K562 (cell line): ENCODE measurements around the gene TIMM17A. TPM values are rescaled to one million over a fixed set of nuclear protein-coding genes. Genes with fewer than 3 reads are reported as not detected.

Experiments
- ATAC-seq: fragments of 200-7000 bp; cut with Tn5 transposase; 3 replicates; pipeline ENCODE4 v1.9.1; 2020; ENCODE audit warnings: moderate library complexity
- BruUV-seq: library from RNA; stranded (reverse); fragments of 400-500 nt; replicated peaks from 2 replicates; lab custom pipeline; 2021; lab: Mats Ljungman, UMichigan
- CTCF ChIA-PET: fragments of 300-600 bp; formaldehyde crosslinking; extraction: SDS; loops from one replicate; lab custom pipeline; 2021; ENCODE audit warnings: low intra/inter-chr PET ratio; lab: Yijun Ruan, JAX
- POLR2A ChIA-PET: fragments of 300-600, 350-650 bp; sonication (Branson Sonifier 250); formaldehyde crosslinking; extraction: SDS; loops from one replicate; lab custom pipeline; 2021; ENCODE audit warnings: antibody characterized with exemption, inconsistent platforms; lab: Yijun Ruan, JAX
- DNase-seq, 4 experiments: peaks; one replicate each; pipeline versions ENCODE4 v3.0.0 to v3.0.0-alpha.2; 2011 to 2018; ENCODE audit warnings: low spot score in 3 of 4, mixed read lengths in 3 of 4; ENCODE audit errors: extremely low read depth in 1 of 4
- FAIRE-seq: peaks from 2 replicates; lab custom pipeline; 2011; peaks lifted over from hg19 to GRCh38; lab: Jason Lieb, UNC
- H2AFZ ChIP-seq: 2 replicates; pipeline ENCODE4 v1.6.0; 2011; ENCODE audit warnings: low read depth, low read length, control low read depth, inconsistent platforms
- H3K27ac ChIP-seq: fragments of 200-600 bp; 3 replicates; pipeline ENCODE4 v1.8.0; 2011; ENCODE audit warnings: low read depth, mild to moderate bottlenecking, control low read depth, inconsistent platforms, low read length, moderate library complexity, mixed read lengths; ENCODE audit errors: extremely low read depth
- H3K27me3 ChIP-seq, 2 experiments: fragments of 300-600 bp in 1 of 2; 2 replicates in 1 of 2; 3 replicates in 1 of 2; pipeline versions ENCODE4 v1.6.0 to v1.8.0; 2011; ENCODE audit warnings: inconsistent platforms in 2 of 2, low read length in 2 of 2, mild to moderate bottlenecking in 1 of 2, mixed read lengths in 1 of 2, moderate library complexity in 1 of 2; ENCODE audit not compliant: control insufficient read depth in 2 of 2, insufficient read depth in 2 of 2
- H3K36me3 ChIP-seq: fragments of 300-600 bp; 3 replicates; pipeline ENCODE4 v1.8.0; 2011; ENCODE audit warnings: mild to moderate bottlenecking, low read length, inconsistent platforms; ENCODE audit not compliant: control insufficient read depth, insufficient read depth
- H3K4me1 ChIP-seq, 2 experiments: fragments of 200-600 bp in 1 of 2; replicated peaks in 1 of 2; 2 replicates in 1 of 2; 3 replicates in 1 of 2; pipeline versions ENCODE4 v1.5.1 to v1.8.0; 2011; ENCODE audit warnings: inconsistent platforms in 2 of 2, low read length in 2 of 2, mild to moderate bottlenecking in 1 of 2, mixed read lengths in 1 of 2, moderate library complexity in 1 of 2; ENCODE audit not compliant: control insufficient read depth in 2 of 2, insufficient read depth in 2 of 2
- H3K4me2 ChIP-seq: 2 replicates; pipeline ENCODE4 v1.6.1; 2011; ENCODE audit warnings: low read length, control low read depth, inconsistent platforms, mixed read lengths; ENCODE audit not compliant: insufficient read depth
- H3K4me3 ChIP-seq: fragments of 200-600 bp; sonication (generic), shearing (Covaris generic); 2 replicates; pipeline ENCODE4 v1.5.1; 2016; ENCODE audit warnings: control low read depth, inconsistent platforms
- H3K79me2 ChIP-seq: fragments of 200-600 bp; 3 replicates; pipeline ENCODE4 v1.8.0; 2011; ENCODE audit warnings: low read length, inconsistent platforms; ENCODE audit not compliant: control insufficient read depth, insufficient read depth
- H3K9ac ChIP-seq, 2 experiments: 2 replicates each; pipeline versions ENCODE4 v1.6.0 to v1.6.1; 2011; ENCODE audit warnings: low read depth in 2 of 2, low read length in 2 of 2, control low read depth in 1 of 2, inconsistent platforms in 1 of 2, mild to moderate bottlenecking in 1 of 2, mixed read lengths in 1 of 2; ENCODE audit not compliant: insufficient read depth in 1 of 2
- H3K9me1 ChIP-seq: one replicate; pipeline ENCODE4 v1.6.0; 2011; ENCODE audit warnings: inconsistent platforms, mild to moderate bottlenecking, low read length, moderate library complexity; ENCODE audit not compliant: control insufficient read depth, insufficient read depth
- H3K9me3 ChIP-seq: replicated peaks from 2 replicates; pipeline ENCODE4 v1.5.1; 2011; ENCODE audit warnings: low read depth, low read length, inconsistent platforms; ENCODE audit not compliant: control insufficient read depth, insufficient read depth
- H4K20me1 ChIP-seq: replicated peaks from 2 replicates; pipeline ENCODE4 v1.6.1; 2011; ENCODE audit warnings: low read length, inconsistent platforms, mixed read lengths; ENCODE audit not compliant: control insufficient read depth, insufficient read depth
- ARHGAP35 ChIP-seq: fragments of 450-650 bp; IDR thresholded peaks from 2 replicates; pipeline ENCODE4 v1.6.1; 2018; ENCODE audit not compliant: partially characterized antibody
- BRD9 ChIP-seq: fragments of 450-650 bp; IDR thresholded peaks from 2 replicates; pipeline ENCODE4 v1.6.1; 2018; ENCODE audit warnings: low read depth; ENCODE audit not compliant: partially characterized antibody
- CBFB ChIP-seq: sonication (generic); formaldehyde crosslinking; IDR thresholded peaks from 2 replicates; pipeline ENCODE4 v1.4.0; 2020; ENCODE audit warnings: mild to moderate bottlenecking, missing genetic modification reagents
- DDX20 ChIP-seq: fragments of 450-650 bp; IDR thresholded peaks from 2 replicates; pipeline ENCODE4 v1.6.1; 2016; ENCODE audit warnings: missing genetic modification characterization, low read depth, mild to moderate bottlenecking, missing compliant biosample characterization, moderate library complexity
- GTF2A2 ChIP-seq: IDR thresholded peaks from 2 replicates; pipeline ENCODE4 v1.6.1; 2016; ENCODE audit warnings: mild to moderate bottlenecking, missing genetic modification characterization, missing compliant biosample characterization
- HEY1 ChIP-seq: fragments of 250-450 bp; sonication (Bioruptor Pico); IDR thresholded peaks from 2 replicates; pipeline ENCODE4 v1.5.0; 2020; ENCODE audit warnings: mild to moderate bottlenecking, moderate library complexity, borderline replicate concordance
- HMBOX1 ChIP-seq: sonication (generic); IDR thresholded peaks from 2 replicates; pipeline ENCODE4 v1.6.1; 2016
- HNRNPLL ChIP-seq: fragments of 200-400 bp; formaldehyde crosslinking; IDR thresholded peaks from 2 replicates; pipeline ENCODE4 v1.6.1; 2017; ENCODE audit warnings: low read length, low read depth, mild to moderate bottlenecking; ENCODE audit not compliant: poor library complexity, severe bottlenecking
- IFI16 ChIP-seq: fragments of 250-450 bp; sonication (Bioruptor Pico); IDR thresholded peaks from 2 replicates; pipeline ENCODE4 v2.1.2; 2022; ENCODE audit warnings: mild to moderate bottlenecking, inconsistent platforms
- NFRKB ChIP-seq: fragments of 450-650 bp; IDR thresholded peaks from 2 replicates; pipeline ENCODE4 v1.6.1; 2016; ENCODE audit warnings: low read depth
- PBX2 ChIP-seq, 2 experiments: IDR thresholded peaks in 1 of 2; conservative IDR thresholded peaks in 1 of 2; 2 replicates each; pipeline ENCODE4 v1.6.1; 2016; ENCODE audit warnings: low read depth in 2 of 2, mild to moderate bottlenecking in 1 of 2, missing compliant biosample characterization in 1 of 2, missing genetic modification characterization in 1 of 2, moderate library complexity in 1 of 2
- SPI1 ChIP-seq: IDR thresholded peaks from 2 replicates; pipeline ENCODE4 v1.6.1; 2011; ENCODE audit warnings: low read depth, low read length, control low read depth, borderline replicate concordance
- STAT5B ChIP-seq: fragments of 250-450 bp; sonication (Bioruptor Pico); IDR thresholded peaks from 2 replicates; pipeline ENCODE4 v1.8.0; 2021; ENCODE audit warnings: mild to moderate bottlenecking, inconsistent platforms
- TARDBP ChIP-seq: fragments of 450-650 bp; IDR thresholded peaks from 2 replicates; pipeline ENCODE4 v1.6.1; 2016
- ZBTB5 ChIP-seq: fragments of 450-650 bp; IDR thresholded peaks from 2 replicates; pipeline ENCODE4 v1.6.1; 2017; ENCODE audit warnings: antibody characterized with exemption
- ZNF23 ChIP-seq: fragments of 250-450 bp; sonication (Bioruptor Pico); IDR thresholded peaks from 2 replicates; pipeline ENCODE4 v1.4.0; 2020; ENCODE audit warnings: mild to moderate bottlenecking
- ZNF507 ChIP-seq: conservative IDR thresholded peaks from 2 replicates; pipeline ENCODE4 v1.6.1; 2017; ENCODE audit warnings: missing genetic modification characterization, missing compliant biosample characterization
- WGBS: fragments of 100-300 bp; shearing (Covaris generic); methylation state at CpG from one replicate; pipeline ENCODE4 v1.1.6; 2016; ENCODE audit warnings: low coverage, mixed read lengths; ENCODE audit not compliant: insufficient coverage; ENCODE audit errors: missing lambda C conversion rate; 5-methylcytosine and 5-hydroxymethylcytosine counted together
- in situ Hi-C: fragments of 300-500 bp; cut with MboI; formaldehyde crosslinking; loops from 4 replicates; pipeline ENCODE4 v1.15.0; 2018; ENCODE audit warnings: inconsistent platforms, mixed read lengths
- intact Hi-C: fragments of 100-400 bp; cut with micrococcal nuclease; formaldehyde crosslinking; loops from 2 replicates; pipeline ENCODE4 v1.14.2; 2022
- polyA plus RNA-seq, 8 experiments: library from polyadenylated mRNA; depleted of rRNA in 4 of 8; stranded (reverse) in 5 of 8; unstranded in 3 of 8; fragments of >200 nt; fragmentation: Nextera tagmentation in 2 of 8; fragmentation: Illumina TruSeq in 1 of 8; extraction: Ambion mirVana in 2 of 8; extraction: Trizol in 1 of 8; gene quantifications; 2 replicates each; pipeline versions ENCODE4 v1.2.1 to v1.2.3, GENCODE V29; 2011 to 2014; ENCODE audit warnings: inconsistent platforms in 1 of 8, missing spikeins in 1 of 8
- total RNA-seq, 7 experiments: library from RNA; depleted of rRNA in 6 of 7; stranded (reverse); fragments of >200 nt in 6 of 7; fragmentation: Illumina TruSeq in 2 of 7; extraction: Trizol in 2 of 7; gene quantifications; 2 replicates each; pipeline versions ENCODE4 v1.2.1 to v1.2.3, GENCODE V29; 2011 to 2021; ENCODE audit warnings: low replicate concordance in 1 of 7
- TF ChIP-seq, protein P1 (sequence below): IDR thresholded peaks from 2 replicates; pipeline ENCODE4 v1.6.1; 2011; ENCODE audit not compliant: insufficient read length; ENCODE audit errors: extremely low read depth

Gene TIMM17A
- total and polyA plus RNA-seq, 9 of the 15 experiments (the other 6 are each of a cell fraction or from before 2014, with no cell fraction given): 116 to 744 (median 180) TPM

- intact Hi-C loops (no loop called here), in situ Hi-C loops (no loop called here)
- ChIA-PET CTCF (no interaction called here), POLR2A (interaction anchor here (2.0 kb wide), 1 partner anchor 13 kb away, joined by 5 read pairs; no protein-coding TSS in a partner anchor)
- ATAC-seq (no peak), FAIRE-seq (no peak), DNase-seq (no peak)
- Histone ChIP-seq H2AFZ (peak overlapping the region; percentile 70), H3K27ac (peak overlapping the region; percentile 50; the same call in 2 of the 3 replicates), H4K20me1 (no peaks in the 10 kb centered on the region), H3K4me3 (no peak overlapping the region), H3K36me3 (no peaks in the 10 kb centered on the region), H3K9ac (no peak overlapping the region), H3K9me3 (no peaks in the 10 kb centered on the region), H3K27me3 (no peaks in the 10 kb centered on the region), H3K9me1 (no peaks in the 10 kb centered on the region), H3K79me2 (no peaks in the 10 kb centered on the region), H3K4me2 (no peak overlapping the region), H3K4me1 (peaks cover 28% of the 10 kb centered on the region in 2 experiments)
- WGBS: 21% methylated on average over 4 of the region's 4 CpGs
- no TSS peak for BruUV-seq
- TF ChIP-seq GTF2A2 (tag): no peak
- TF ChIP-seq DDX20: no peak
- TF ChIP-seq HMBOX1: no peak
- no peak for TF ChIP-seq BRD9
- no peak for TF ChIP-seq ARHGAP35
- no peak for TF ChIP-seq PBX2 (CRISPR knock-in tag; IDR thresholded peaks at IDR 0.05; ENCODE audit: low read depth)
- peak; percentile 53 for TF ChIP-seq PBX2 (tag; conservative IDR thresholded peaks at IDR 0.05; ENCODE audit: low read depth)
- no peak for TF ChIP-seq IFI16
- no peak for TF ChIP-seq SPI1
- TF ChIP-seq TARDBP: no peak
- no peak for TF ChIP-seq ZBTB5
- no peak for TF ChIP-seq ZNF507
- TF ChIP-seq NFRKB: no peak
- TF ChIP-seq ZNF23 (CRISPR knock-in tag): no peak
- no peak for TF ChIP-seq STAT5B (CRISPR knock-in tag)
- TF ChIP-seq CBFB (CRISPR knock-in tag): no peak
- no peak for TF ChIP-seq HEY1
- TF ChIP-seq, protein P1, sequence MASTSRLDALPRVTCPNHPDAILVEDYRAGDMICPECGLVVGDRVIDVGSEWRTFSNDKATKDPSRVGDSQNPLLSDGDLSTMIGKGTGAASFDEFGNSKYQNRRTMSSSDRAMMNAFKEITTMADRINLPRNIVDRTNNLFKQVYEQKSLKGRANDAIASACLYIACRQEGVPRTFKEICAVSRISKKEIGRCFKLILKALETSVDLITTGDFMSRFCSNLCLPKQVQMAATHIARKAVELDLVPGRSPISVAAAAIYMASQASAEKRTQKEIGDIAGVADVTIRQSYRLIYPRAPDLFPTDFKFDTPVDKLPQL: no peak
- no peak for TF ChIP-seq HNRNPLL
Observed at GRCh38 chr1:201939148-201939547, 16.2 kb upstream of the TIMM17A start.
